SK-N-SH (cell line): ENCODE data around the gene KIAA1191. TPM values are rescaled to one million over a fixed set of nuclear protein-coding genes. Genes with fewer than 3 reads are reported as not detected.

ENCODE experiments used
- CTCF ChIA-PET: fragments of 300-600, 350-600 bp; formaldehyde crosslinking; extraction: SDS; loops from one replicate; lab custom pipeline; 2021; lab: Yijun Ruan, JAX
- POLR2A ChIA-PET: fragments of 350-600 bp; sonication (Branson Sonifier 250); formaldehyde crosslinking; extraction: SDS; loops from one replicate; lab custom pipeline; 2020; ENCODE audit warnings: antibody characterized with exemption, inconsistent platforms; lab: Yijun Ruan, JAX
- DNase-seq: peaks from one replicate; pipeline ENCODE4 v3.0.0; 2012
- H2AFZ ChIP-seq: fragments of 200-600 bp; sonication (generic); 2 replicates; pipeline ENCODE4 v1.8.1; 2016; ENCODE audit warnings: antibody characterized with exemption, mild to moderate bottlenecking, low read depth
- H3F3A ChIP-seq: fragments of 200-600 bp; sonication (generic); replicated peaks from 2 replicates; pipeline ENCODE3; 2016; ENCODE audit warnings: antibody characterized with exemption, mild to moderate bottlenecking; ENCODE audit not compliant: insufficient read depth
- H3K27ac ChIP-seq, 2 experiments: fragments of 200-500 bp in 1 of 2; fragments of 200-600 bp in 1 of 2; sonication (Bioruptor generic) in 1 of 2; sonication (generic), shearing (Covaris generic) in 1 of 2; 2 replicates each; pipeline versions ENCODE4 v1.5.1 to v1.6.1; 2014 to 2016; ENCODE audit warnings: low read depth in 2 of 2, inconsistent platforms in 1 of 2, low read length in 1 of 2, mild to moderate bottlenecking in 1 of 2, mixed read lengths in 1 of 2
- H3K27me3 ChIP-seq: fragments of 200-600 bp; sonication (generic), shearing (Covaris generic); 2 replicates; pipeline ENCODE4 v1.6.1; 2016; ENCODE audit warnings: mixed run types; ENCODE audit not compliant: insufficient read depth
- H3K36me3 ChIP-seq, 2 experiments: fragments of 200-500 bp in 1 of 2; fragments of 200-600 bp in 1 of 2; sonication (Bioruptor generic) in 1 of 2; sonication (generic) in 1 of 2; replicated peaks in 1 of 2; 2 replicates each; pipeline versions ENCODE3 to v1.5.1; 2014 to 2016; ENCODE audit warnings: low read length in 1 of 2, mild to moderate bottlenecking in 1 of 2; ENCODE audit not compliant: insufficient read depth in 2 of 2, control insufficient read depth in 1 of 2
- H3K4me1 ChIP-seq, 2 experiments: fragments of 200-500 bp in 1 of 2; fragments of 200-600 bp in 1 of 2; sonication (Bioruptor generic) in 1 of 2; sonication (generic), shearing (Covaris generic) in 1 of 2; 2 replicates each; pipeline versions ENCODE4 v1.5.1 to v1.6.1; 2014 to 2016; ENCODE audit warnings: low read depth in 1 of 2, low read length in 1 of 2, mixed run types in 1 of 2; ENCODE audit not compliant: insufficient read depth in 2 of 2, control insufficient read depth in 1 of 2
- H3K4me2 ChIP-seq: fragments of 200-600 bp; sonication (generic), shearing (Covaris generic); 2 replicates; pipeline ENCODE4 v1.6.1; 2017; ENCODE audit warnings: mixed run types
- H3K4me3 ChIP-seq, 2 experiments: fragments of 200-500 bp in 1 of 2; fragments of 200-600 bp in 1 of 2; sonication (Bioruptor generic) in 1 of 2; sonication (generic), shearing (Covaris generic) in 1 of 2; 2 replicates each; pipeline versions ENCODE4 v1.5.1 to v1.8.1; 2014 to 2016; ENCODE audit warnings: low read depth in 2 of 2, inconsistent platforms in 1 of 2, low read length in 1 of 2, mild to moderate bottlenecking in 1 of 2, mixed read lengths in 1 of 2, moderate library complexity in 1 of 2
- H3K79me2 ChIP-seq: fragments of 200-600 bp; sonication (generic); 2 replicates; pipeline ENCODE4 v1.8.1; 2017; ENCODE audit warnings: mild to moderate bottlenecking; ENCODE audit not compliant: insufficient read depth
- H3K9ac ChIP-seq: fragments of 200-600 bp; sonication (generic); 2 replicates; pipeline ENCODE4 v1.6.1; 2017; ENCODE audit warnings: mixed run types
- H3K9me2 ChIP-seq: fragments of 200-600 bp; sonication (generic); 2 replicates; pipeline ENCODE4 v1.6.1; 2017; ENCODE audit warnings: mixed run types
- H3K9me3 ChIP-seq: fragments of 200-600 bp; sonication (generic); 2 replicates; pipeline ENCODE4 v1.6.1; 2017; ENCODE audit warnings: mixed run types, mild to moderate bottlenecking, moderate library complexity
- H4K20me1 ChIP-seq: fragments of 200-600 bp; sonication (generic); 2 replicates; pipeline ENCODE4 v1.6.1; 2017; ENCODE audit warnings: mild to moderate bottlenecking, mixed run types; ENCODE audit not compliant: insufficient read depth
- CHD2 ChIP-seq: fragments of 150-350 bp; IDR thresholded peaks from 2 replicates; pipeline ENCODE4 v1.6.1; 2018; ENCODE audit warnings: low read length; ENCODE audit not compliant: partially characterized antibody
- GATA2 ChIP-seq: sonication (generic); formaldehyde crosslinking; IDR thresholded peaks from 2 replicates; pipeline ENCODE4 v1.5.0; 2020; ENCODE audit warnings: mild to moderate bottlenecking, missing genetic modification reagents
- MXI1 ChIP-seq: IDR thresholded peaks from 2 replicates; pipeline ENCODE4 v1.6.1; 2012; ENCODE audit warnings: mild to moderate bottlenecking, low read depth, low read length, improper control_type of control experiment
- NFIC ChIP-seq: IDR thresholded peaks from 2 replicates; pipeline ENCODE4 v1.4.0; 2012; ENCODE audit warnings: borderline replicate concordance
- NRF1 ChIP-seq: IDR thresholded peaks from 2 replicates; pipeline ENCODE4 v1.6.1; 2012; ENCODE audit warnings: low read depth, mild to moderate bottlenecking, low read length
- POLR2AphosphoS5 ChIP-seq: IDR thresholded peaks from 2 replicates; pipeline ENCODE4 v1.6.1; 2012; ENCODE audit warnings: low read depth, low read length
- RFX5 ChIP-seq: IDR thresholded peaks from 2 replicates; pipeline ENCODE4 v1.6.1; 2012; ENCODE audit warnings: mild to moderate bottlenecking, improper control_type of control experiment, low read length
- RXRA ChIP-seq: IDR thresholded peaks from 2 replicates; pipeline ENCODE4 v1.4.0; 2012; ENCODE audit warnings: low read depth, mild to moderate bottlenecking, borderline replicate concordance
- SIN3A ChIP-seq: IDR thresholded peaks from 2 replicates; pipeline ENCODE4 v1.6.1; 2012; ENCODE audit warnings: low read depth, mild to moderate bottlenecking, low read length, moderate library complexity, borderline replicate concordance
- YY1 ChIP-seq: IDR thresholded peaks from 2 replicates; pipeline ENCODE4 v1.4.0; 2012; ENCODE audit warnings: low read depth, mild to moderate bottlenecking
- WGBS: methylation state at CpG from one replicate; pipeline ENCODE4 v1.1.6; 2017; ENCODE audit warnings: low lambda C conversion rate; 5-methylcytosine and 5-hydroxymethylcytosine counted together
- polyA plus RNA-seq, 3 experiments: library from polyadenylated mRNA; depleted of rRNA; stranded (reverse); fragments of >200 nt; gene quantifications; 2 replicates each; pipeline ENCODE4 v1.2.3, GENCODE V29; 2012
- TF ChIP-seq, protein P1 (sequence below): fragments of 150-350 bp; IDR thresholded peaks from 2 replicates; pipeline ENCODE4 v1.6.1; 2016; ENCODE audit warnings: mild to moderate bottlenecking, low read depth, low read length
- TF ChIP-seq, protein P2 (sequence below): fragments of 150-350 bp; IDR thresholded peaks from 2 replicates; pipeline ENCODE4 v1.6.1; 2017; ENCODE audit warnings: antibody characterized with exemption, low read length, low read depth, borderline replicate concordance
- TF ChIP-seq, protein P3 (sequence below): IDR thresholded peaks from 2 replicates; pipeline ENCODE4 v1.4.0; 2012; ENCODE audit warnings: low read depth
- TF ChIP-seq, protein P4 (sequence below): IDR thresholded peaks from 2 replicates; pipeline ENCODE4 v1.6.1; 2012; ENCODE audit warnings: mild to moderate bottlenecking, low read depth, low read length, moderate library complexity

KIAA1191 gene
- polyA plus RNA-seq, 1 of the 3 experiments (the other 2 are of a cell fraction) = 100 TPM

DNA sequence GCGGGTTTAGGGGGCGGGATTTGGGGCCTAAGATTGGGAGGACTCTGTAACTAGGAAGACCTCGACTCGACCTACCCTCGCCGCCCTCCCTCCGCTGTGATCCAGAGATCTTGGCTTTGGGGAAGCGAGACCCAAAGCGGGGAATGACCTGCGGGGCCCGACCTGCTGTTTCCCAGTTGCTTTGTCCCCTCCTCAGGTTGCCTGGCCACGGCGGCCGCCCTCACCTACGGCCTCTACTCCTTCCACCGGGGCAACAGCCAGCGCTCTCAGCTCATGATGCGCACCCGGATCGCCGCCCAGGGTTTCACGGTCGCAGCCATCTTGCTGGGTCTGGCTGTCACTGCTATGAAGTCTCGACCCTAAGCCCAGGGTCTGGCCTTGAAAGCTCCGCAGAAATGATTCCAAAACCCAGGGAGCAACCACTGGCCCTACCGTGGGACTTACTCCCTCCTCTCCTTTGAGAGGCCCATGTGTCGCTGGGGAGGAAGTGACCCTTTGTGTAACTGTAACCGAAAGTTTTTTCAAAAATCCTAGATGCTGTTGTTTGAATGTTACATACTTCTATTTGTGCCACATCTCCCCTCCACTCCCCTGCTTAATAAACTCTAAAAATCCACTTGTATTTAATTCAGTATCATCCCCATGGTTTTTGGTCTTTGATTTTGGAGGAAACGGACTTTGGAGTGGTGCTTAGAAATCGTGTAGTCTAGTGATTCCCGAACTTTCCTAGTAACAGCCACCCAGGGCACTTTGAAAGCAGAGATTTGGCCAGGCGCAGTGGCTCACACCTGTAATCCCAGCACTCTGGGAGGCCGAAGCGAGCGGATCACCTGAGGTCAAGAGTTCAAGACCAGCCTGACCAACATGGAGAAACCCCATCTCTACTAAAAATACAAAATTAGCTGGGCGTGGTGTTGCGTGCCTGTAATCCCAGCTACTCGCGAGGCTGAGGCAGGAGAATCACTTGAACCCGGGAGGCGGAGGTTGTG lies 27.9 kb upstream of the KIAA1191 start:
- peaks cover 51% of the 10 kb centered on the region for H3K79me2 ChIP-seq
- H3K27ac ChIP-seq = peak overlapping the region; percentile 96 to 97
- H3K9me3 ChIP-seq = no peaks in the 10 kb centered on the region
- no peaks in the 10 kb centered on the region for H4K20me1 ChIP-seq
- H3F3A ChIP-seq = peaks cover 6% of the 10 kb centered on the region
- peak overlapping the region; percentile 44; the same call in 1 of the 2 replicates for H2AFZ ChIP-seq
- H3K27me3 ChIP-seq = no peaks in the 10 kb centered on the region
- peak overlapping the region; percentile 92 to 96 for H3K4me3 ChIP-seq
- 25% methylated on average over 34 of the region's 41 CpGs for WGBS
- peak overlapping the region; percentile 96 for H3K9ac ChIP-seq
- TF ChIP-seq, protein P1, sequence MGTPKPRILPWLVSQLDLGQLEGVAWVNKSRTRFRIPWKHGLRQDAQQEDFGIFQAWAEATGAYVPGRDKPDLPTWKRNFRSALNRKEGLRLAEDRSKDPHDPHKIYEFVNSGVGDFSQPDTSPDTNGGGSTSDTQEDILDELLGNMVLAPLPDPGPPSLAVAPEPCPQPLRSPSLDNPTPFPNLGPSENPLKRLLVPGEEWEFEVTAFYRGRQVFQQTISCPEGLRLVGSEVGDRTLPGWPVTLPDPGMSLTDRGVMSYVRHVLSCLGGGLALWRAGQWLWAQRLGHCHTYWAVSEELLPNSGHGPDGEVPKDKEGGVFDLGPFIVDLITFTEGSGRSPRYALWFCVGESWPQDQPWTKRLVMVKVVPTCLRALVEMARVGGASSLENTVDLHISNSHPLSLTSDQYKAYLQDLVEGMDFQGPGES = no peak
- TF ChIP-seq RFX5 = peak; percentile 70; the same call in 1 of the 2 replicates
- TF ChIP-seq GATA2 (CRISPR knock-in tag) = no peak
- TF ChIP-seq, protein P2, sequence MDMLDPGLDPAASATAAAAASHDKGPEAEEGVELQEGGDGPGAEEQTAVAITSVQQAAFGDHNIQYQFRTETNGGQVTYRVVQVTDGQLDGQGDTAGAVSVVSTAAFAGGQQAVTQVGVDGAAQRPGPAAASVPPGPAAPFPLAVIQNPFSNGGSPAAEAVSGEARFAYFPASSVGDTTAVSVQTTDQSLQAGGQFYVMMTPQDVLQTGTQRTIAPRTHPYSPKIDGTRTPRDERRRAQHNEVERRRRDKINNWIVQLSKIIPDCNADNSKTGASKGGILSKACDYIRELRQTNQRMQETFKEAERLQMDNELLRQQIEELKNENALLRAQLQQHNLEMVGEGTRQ = no peak
- 0 out of 2 replicates have a peak, but pooled peaks have one; percentile 9 for TF ChIP-seq NRF1
- TF ChIP-seq MXI1 = peak; percentile 62; the same call in 1 of the 2 replicates
- TF ChIP-seq POLR2AphosphoS5 = peak; percentile 75
- TF ChIP-seq YY1 = peak; percentile 85
- TF ChIP-seq, all 33 proteins: peak for 5
- H3K4me1 ChIP-seq = peaks cover 0 to 14% of the 10 kb centered on the region in 2 experiments; a peak in 2 of 4 replicates
- peak overlapping the region; percentile 87 for H3K4me2 ChIP-seq
- DNase-seq = no peak
- peaks cover 11 to 32% of the 10 kb centered on the region in 2 experiments for H3K36me3 ChIP-seq
- CTCF ChIA-PET = interaction anchor here (2.5 kb wide), 1 partner anchor 28 kb away, joined by 7 read pairs; the partner anchor contains the start of gene KIAA1191
- POLR2A ChIA-PET = interaction anchor here (0.9 to 2.0 kb wide), 5 partner anchors 15 to 976 kb away, joined by 3 to 7 read pairs (median 6); partner anchors contain the start of genes CLTB, KIAA1191 and RNF44
- no peaks in the 10 kb centered on the region for H3K9me2 ChIP-seq

DNA sequence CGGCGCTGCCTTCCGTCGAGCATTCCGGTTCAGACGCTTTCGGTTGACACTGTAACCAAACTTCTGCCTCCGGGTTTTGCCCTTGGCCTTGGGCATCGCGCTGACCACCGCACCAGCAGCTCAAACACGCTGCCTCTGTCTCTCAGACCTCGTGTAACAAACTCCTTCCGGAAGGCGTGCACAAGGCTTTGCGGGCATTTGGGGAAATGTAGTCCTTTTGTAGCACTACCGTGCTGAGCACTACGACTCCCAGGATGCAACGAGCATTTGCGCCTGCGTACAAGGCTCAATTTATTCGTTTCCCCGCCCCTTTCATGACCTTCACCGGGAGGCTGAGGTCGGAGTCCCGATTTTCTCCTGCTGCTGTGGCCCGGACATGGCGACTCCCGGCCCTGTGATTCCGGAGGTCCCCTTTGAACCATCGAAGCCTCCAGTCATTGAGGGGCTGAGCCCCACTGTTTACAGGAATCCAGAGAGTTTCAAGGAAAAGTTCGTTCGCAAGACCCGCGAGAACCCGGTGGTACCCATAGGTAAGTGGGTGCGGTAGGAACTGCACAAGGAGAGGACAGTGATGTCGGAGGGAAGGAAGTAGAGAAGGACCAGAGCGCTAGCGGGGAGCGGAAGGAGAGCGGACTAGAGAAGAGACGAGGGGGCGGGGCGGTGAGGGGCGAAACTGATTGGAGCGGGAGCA lies 27.0 kb upstream of the KIAA1191 start, which contains the start of the genes HIGD2A and NOP16:
Gene HIGD2A, plus strand, starts transcription at position 308 of the 691 bp plus-strand sequence. Its CDS starts 69 bp downstream, at position 377.
Gene NOP16, minus strand, starts transcription at position 155 of the 691 bp plus-strand sequence. Its CDS starts 59 bp downstream, at position 96.
- under 1% methylated on average over 40 of the region's 47 CpGs for WGBS
- DNase-seq = peak; percentile 95
- POLR2A ChIA-PET = interaction anchor here (0.8 to 2.0 kb wide), 7 partner anchors 9 to 975 kb away, joined by 3 to 7 read pairs (median 4); partner anchors contain the start of genes CLTB, KIAA1191 and RNF44
- Histone ChIP-seq H3K79me2 (peaks cover 51% of the 10 kb centered on the region), H4K20me1 (no peaks in the 10 kb centered on the region), H3K36me3 (peaks cover 15 to 38% of the 10 kb centered on the region in 2 experiments), H3K4me1 (peaks cover 0 to 14% of the 10 kb centered on the region in 2 experiments; a peak in 2 of 4 replicates), H3K9me2 (no peaks in the 10 kb centered on the region), H2AFZ (peak within 1 kb of the TSS; percentile 100), H3F3A (peaks cover 6% of the 10 kb centered on the region), H3K27ac (peak within 1 kb of the TSS; percentile 97), H3K4me2 (peak within 1 kb of the TSS; percentile 87), H3K9ac (peak within 1 kb of the TSS; percentile 96), H3K27me3 (no peaks in the 10 kb centered on the region), H3K4me3 (peak within 1 kb of the TSS; percentile 92 to 96), H3K9me3 (no peaks in the 10 kb centered on the region)
- CTCF ChIA-PET = interaction anchor here (0.8 to 2.5 kb wide), 3 partner anchors 27 to 53 kb away, joined by 3 to 7 read pairs (median 6); partner anchors contain the start of genes CLTB and KIAA1191
- TF ChIP-seq NFIC (no peak), SIN3A (peak; percentile 92), CHD2 (peak; percentile 98), MXI1 (peak; percentile 99), RXRA (no peak)
- TF ChIP-seq, protein P3, sequence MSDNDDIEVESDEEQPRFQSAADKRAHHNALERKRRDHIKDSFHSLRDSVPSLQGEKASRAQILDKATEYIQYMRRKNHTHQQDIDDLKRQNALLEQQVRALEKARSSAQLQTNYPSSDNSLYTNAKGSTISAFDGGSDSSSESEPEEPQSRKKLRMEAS = peak; percentile 99
- TF ChIP-seq, protein P4, sequence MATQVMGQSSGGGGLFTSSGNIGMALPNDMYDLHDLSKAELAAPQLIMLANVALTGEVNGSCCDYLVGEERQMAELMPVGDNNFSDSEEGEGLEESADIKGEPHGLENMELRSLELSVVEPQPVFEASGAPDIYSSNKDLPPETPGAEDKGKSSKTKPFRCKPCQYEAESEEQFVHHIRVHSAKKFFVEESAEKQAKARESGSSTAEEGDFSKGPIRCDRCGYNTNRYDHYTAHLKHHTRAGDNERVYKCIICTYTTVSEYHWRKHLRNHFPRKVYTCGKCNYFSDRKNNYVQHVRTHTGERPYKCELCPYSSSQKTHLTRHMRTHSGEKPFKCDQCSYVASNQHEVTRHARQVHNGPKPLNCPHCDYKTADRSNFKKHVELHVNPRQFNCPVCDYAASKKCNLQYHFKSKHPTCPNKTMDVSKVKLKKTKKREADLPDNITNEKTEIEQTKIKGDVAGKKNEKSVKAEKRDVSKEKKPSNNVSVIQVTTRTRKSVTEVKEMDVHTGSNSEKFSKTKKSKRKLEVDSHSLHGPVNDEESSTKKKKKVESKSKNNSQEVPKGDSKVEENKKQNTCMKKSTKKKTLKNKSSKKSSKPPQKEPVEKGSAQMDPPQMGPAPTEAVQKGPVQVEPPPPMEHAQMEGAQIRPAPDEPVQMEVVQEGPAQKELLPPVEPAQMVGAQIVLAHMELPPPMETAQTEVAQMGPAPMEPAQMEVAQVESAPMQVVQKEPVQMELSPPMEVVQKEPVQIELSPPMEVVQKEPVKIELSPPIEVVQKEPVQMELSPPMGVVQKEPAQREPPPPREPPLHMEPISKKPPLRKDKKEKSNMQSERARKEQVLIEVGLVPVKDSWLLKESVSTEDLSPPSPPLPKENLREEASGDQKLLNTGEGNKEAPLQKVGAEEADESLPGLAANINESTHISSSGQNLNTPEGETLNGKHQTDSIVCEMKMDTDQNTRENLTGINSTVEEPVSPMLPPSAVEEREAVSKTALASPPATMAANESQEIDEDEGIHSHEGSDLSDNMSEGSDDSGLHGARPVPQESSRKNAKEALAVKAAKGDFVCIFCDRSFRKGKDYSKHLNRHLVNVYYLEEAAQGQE = 0 out of 2 replicates have a peak, but pooled peaks have one; percentile 23
- TF ChIP-seq, protein P1 = peak; percentile 40; the same call in 1 of the 2 replicates
